ENCODE data around the gene HHLA2.
"Not testable (repeated sequence)": the region's sequence is repeated elsewhere in the genome, so short reads cannot be mapped to it uniquely, and the experiment has no call there.

Gene HHLA2

DNA sequence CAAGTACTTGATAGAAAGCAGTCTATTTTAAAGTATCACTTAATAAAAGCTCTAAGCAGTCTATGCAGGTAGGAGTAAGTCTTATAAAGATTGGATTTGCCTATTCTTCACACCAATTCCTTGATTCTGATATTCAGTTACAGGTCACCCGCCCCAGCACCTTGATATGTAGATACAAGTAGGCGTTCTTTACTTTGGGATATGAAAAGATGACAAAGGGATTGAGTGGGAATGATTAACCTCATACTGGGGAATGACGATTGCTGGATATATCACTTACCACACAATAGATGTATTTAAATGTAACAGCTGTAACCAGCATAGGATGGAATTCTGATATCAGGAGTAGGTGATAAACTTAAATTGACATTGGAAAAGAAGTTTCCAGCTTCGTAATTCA, 47.1 kb downstream of the HHLA2 start:
- DNase-seq (ENCODE audit: low read depth): no peak

DNA sequence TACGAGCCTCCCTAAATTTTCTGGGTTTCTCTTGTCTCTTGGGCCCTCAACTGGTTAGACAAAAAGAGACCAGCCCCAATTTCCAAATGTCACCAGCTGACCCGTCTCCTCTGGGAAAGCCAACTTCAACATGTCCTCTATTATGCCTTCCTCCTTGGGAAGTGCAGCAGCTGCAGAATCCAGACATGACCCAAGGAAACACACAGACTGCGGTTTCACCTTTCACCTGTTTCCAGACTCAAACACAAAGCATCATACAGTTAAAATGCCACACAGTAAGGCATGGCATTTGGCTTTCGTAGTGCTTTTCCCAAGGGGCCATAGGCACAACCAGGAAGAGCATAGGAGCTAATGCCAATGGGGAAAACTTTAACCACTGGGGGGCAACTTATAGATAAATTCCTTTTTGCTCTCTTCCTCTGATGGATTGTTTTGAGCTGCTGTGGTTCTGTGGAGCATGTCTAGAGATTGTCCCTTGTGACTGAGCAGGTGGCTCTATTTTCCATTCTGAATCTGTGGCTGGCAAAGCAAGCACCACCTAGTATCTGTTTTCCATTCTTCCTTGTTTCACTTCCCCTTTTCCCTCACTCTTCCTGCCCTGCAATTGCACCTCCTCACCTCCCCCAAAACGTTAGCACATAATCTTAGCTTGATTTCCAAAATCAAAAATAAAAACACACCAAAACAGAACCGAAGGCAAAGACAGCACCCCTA, 49.3 kb downstream of the HHLA2 start:
- no peak for DNase-seq (ENCODE audit: low read depth)

DNA sequence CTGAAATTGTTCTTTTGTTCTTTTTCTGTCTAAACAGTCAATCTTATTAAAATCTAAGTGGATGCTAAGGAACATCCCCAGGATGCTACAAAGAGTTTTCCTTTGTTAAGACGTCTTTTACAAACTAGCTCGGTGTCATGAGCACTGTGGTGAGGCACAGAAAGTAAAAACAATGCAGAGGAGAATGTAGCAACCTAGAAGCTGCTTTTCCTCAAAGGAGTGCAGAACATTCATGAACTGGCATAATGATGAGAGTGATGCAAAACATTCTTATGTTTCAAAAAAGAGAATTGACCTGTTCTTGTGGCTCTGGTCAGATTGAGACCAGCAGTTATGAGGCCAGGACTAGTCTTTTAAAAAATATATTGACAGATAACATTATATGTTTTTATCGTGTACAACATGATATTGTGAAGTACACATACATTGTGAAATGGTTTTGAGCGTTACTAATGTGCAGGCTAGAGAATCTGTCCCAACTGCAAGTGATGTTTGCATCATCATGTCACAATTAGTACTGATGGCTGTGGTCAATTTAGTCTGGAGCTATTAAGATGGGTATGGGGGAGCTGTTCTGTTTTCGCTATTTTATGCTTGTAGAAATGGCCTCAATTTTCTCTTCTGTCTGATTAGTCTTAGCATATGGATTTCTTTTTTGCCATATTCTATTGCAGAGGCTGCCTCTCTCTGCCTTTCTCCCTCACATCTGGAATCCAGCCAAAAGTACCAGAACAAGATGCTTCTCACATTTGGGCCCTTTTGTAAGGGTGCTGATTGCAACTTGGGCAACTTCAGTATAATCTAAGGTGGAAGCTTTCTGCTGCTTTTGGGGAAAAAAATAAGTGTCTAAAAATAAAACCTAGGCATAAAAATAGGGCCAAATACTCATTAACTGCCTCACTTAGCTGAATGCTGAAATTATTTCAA, 50.2 kb downstream of the HHLA2 start:
- no peak for DNase-seq (ENCODE audit: low read depth)

DNA sequence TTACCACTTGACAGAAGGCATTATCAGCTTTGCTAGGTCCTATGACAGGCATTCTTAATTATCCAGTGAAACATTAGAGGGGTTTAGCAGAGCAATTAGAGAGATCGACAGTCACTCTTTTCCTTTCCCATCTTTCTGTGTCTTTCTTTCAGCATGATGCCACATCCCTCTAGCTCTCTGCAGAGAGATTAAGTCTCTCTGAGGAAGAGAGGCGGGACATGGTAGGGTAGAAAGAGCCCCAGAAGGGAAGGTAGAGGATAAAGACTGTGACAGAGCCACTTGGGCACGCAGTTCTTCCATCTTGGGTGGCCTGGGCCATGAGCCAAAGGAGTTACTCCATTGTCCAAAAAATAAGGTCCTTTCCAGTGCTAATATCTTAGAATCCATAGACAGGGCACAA, 55.8 kb downstream of the HHLA2 start:
- DNase-seq (ENCODE audit: low read depth): no peak

DNA sequence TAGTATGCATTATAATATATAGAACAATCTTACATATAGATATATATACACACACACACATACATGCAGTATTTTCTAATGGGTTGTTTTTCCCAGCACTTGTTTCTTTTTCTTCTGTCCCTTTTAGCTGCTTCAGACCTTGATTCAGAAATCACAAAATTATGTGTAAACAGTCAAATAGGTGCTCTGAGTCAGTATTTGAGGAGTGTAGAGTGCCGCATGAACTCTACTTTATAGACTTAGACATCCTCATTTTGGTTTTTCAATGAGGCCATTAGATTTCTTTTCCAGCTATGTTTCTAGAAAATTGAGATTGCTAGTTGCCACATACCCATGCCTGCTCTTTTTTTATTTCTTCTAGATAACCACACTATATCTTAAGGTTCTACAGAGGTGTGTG, 58.2 kb downstream of the HHLA2 start:
- DNase-seq (ENCODE audit: low read depth): no peak

DNA sequence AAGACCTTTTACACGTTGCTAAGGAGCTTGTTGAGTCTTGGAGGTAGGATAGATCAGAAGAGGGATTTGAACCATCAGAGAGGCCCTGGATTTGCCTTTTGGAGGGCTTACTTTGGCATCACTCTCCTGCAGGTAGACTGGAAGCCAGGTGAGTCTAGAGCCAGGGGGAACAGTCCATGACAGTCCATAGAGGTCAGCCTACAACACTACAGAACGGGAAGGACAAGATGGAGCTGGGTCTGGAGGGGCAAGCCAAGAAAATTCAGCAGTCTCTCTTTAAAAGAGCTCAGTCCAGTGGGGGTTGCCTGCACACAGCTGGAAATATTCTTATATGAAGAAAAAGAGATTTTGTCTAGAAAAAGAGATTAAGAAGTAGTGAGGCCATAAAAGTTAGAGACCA, 60.7 kb downstream of the HHLA2 start:
- DNase-seq (ENCODE audit: low read depth): no peak

DNA sequence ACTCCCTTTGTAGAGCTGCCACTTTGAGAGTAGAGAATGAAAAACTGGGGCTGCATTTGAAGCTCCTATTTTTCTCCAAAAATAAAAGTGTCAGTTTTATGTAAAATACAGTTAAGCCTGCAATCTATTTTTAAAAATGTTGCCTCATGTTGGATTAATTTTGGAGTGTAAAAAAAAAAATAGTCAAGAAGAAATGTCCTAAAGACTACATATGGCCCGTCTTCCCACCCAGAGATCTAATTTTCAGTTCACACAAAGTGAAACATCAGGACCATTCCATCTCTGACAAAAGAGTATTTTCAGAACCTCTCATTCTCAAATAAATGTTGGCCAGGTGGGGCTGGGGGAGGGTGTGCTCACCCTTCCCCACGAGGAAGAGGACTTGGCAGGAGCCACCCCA, 62.7 kb downstream of the HHLA2 start:
- DNase-seq (ENCODE audit: low read depth): no peak

DNA sequence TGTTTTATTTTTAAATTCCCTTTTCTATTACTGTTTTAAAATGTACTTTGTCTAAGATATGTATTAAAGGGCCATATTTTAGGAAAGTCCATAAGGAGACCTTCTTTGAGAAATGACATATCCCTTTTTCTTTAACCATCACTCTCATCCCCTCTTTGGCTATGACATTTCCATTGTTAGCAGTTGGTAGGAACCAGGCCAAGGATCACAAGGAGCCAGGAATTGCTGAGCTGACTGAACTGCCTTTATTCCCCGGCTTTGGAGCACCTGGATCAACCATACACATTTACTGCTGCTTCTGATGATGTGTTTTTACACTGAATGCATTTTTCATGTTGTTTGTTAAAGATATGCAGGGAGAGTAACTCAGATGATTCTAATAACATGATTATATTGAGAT, 79.7 kb downstream of the HHLA2 start:
- DNase-seq (ENCODE audit: low read depth): no peak

DNA sequence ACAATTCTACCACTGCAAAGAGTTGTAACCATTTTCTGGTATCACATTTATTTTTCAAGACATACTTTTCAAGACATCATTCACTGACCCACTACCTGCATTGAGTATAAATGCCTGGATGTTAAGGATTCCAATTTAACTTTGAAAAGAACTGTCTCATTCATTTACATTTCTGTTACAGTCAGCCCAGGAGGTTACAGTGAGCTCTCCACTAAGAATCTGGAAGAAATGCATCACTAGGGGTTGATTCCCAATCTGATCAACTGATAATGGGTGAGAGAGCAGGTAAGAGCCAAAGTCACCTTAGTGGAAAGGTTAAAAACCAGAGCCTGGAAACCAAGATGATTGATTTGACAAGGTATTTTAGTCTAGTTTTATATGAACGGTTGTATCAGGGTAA, 81.0 kb downstream of the HHLA2 start:
- no peak for DNase-seq (ENCODE audit: low read depth)

DNA sequence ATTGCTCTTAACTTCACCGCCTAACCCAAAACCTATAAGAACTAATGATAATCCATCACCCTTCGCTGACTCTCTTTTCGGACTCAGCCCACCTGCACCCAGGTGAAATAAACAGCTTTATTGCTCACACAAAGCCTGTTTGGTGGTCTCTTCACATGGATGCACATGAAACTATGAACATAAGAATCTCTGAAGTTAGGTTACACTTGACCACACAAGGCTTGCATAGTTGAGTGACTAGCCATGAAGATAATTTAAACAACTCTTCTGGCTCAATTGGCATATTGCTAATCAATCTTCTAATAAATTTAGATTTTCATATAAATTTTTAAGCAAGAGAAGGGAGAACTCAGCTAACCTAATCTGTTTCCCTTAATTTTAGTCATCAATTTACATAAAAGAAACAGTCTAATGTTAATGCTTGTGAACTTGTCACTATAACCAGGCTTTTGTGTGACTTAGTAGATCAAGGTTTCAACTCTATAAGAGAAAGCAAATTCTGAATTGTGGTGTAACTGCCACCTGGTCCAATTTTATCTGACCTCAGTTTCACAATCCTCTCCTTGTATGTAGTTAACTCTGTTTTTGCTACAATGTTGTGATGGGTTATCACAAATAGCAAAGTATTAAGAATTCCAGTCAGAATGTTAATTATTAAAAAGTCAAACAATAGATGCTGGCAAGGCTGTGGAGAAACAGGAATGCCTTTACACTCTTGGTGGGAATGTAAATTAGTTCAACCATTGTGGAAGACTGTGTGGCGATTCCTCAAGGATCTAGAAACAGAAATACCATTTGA, 82.0 kb downstream of the HHLA2 start:
- no peak for DNase-seq (ENCODE audit: low read depth)

DNA sequence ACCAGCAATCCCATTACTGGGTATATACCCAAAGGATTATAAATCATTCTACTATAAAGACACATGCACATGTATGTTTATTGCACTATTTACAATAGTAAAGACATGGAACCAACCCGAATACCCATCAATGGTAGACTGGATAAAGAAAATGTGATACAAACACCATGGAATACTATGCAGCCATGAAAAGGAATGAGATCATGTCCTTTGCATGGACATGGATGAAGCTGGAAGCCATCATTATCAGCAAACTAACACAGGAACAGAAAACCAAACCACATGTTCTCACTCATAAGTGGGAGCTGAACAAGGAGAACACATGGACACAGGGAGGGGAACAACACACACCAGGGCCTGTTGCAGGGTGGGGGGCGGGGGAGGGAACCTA, 82.6 kb downstream of the HHLA2 start:
- DNase-seq (ENCODE audit: low read depth): not testable (repeated sequence)

DNA sequence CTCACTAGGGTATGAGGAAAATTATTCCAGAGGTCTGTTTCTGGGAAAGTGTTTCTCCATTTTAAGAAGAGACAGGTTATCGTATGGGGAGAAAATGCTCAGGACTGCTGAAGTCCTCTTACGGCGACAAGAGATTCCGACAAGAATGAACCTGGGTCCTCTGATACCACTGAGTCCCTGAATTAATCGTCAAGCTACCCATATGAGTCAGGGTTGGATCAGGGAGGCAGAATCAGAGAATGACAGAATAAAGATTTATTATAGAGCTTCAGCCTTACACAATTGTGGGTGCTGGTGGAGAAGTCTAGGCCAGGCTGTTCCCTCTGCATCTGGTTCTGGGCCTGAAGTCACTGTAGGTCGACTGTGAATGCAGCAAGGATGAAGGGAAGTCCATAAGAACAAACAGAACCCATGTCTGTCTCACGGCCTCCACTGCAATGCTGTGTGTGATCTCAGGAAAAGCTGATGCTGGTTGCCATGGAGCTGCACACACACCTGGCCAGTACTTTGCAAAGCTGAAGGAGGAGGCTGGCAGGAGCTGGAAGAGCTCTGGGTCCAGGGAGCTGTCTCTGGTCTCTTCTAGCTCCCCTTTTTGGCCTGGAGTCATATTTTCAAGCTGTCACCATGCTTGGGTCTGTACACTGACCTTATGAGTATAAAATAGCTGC, 83.9 kb downstream of the HHLA2 start:
- DNase-seq (ENCODE audit: low read depth): no peak

DNA sequence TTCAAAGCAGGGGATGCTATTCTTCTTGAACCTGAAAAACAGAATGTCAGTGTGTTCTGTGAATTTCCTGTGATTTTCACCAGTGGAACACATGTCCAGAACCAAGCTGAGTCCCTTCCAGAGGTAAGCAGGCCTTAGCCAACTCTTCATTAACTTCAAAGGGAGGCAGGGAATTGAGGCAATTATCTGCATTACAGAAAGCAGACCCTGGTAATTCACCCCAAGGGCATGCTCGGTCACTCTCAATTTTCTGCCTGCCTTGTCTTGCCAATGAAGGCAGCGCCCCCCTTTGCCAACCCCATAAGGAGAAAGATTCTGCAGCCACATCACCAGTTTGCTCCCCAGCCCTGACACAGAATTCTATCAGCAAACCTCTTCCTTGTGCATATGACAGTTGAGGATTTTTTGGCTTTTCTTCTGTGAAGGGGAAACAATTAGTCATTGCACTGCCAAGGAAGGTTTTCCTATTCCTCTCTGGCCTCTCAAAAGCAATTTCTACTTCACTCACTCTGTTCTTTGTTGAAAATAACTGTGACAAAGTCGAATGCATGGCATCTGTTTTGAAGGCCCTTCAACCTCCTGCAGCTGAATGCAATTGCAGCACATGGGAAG, 85.3 kb downstream of the HHLA2 start:
- no peak for DNase-seq (ENCODE audit: low read depth)

DNA sequence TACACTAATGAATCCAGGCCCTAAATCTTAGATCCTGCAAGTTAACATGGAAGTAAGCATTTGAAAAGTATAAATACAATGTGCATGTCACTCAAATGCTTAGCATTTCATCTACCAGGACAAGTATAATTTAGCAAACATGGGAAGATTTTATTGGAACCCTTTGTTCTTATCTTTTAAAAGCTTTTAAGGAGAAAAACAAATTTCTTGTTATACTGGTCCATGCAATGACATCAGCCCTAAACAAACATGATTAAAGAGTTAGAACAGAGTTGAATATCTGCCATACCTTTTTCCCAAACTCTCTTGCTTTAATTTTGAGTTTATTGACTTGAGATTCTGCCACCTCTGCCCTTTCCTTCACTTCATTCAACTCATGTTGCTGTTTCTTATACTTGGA, 87.0 kb downstream of the HHLA2 start:
- DNase-seq (ENCODE audit: low read depth): no peak

DNA sequence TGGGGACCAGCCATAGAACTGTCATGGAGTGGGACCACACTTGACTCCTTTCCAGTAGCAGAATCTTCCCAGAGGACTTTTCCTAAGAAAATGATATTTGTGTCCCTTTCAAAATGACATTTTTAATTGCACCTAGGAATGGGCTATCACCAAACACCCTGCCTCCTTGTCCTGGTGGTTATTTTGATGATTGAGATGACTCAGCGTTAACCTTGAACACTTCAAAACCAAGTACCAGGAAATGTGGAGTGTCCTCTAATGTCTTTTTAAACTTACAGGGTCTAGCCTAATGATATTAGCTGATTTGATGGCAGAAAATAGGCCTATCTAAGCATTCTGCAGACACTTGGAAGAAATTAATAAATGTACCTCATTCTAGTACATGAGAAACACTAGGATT, 90.7 kb downstream of the HHLA2 start:
- no peak for DNase-seq (ENCODE audit: low read depth)

DNA sequence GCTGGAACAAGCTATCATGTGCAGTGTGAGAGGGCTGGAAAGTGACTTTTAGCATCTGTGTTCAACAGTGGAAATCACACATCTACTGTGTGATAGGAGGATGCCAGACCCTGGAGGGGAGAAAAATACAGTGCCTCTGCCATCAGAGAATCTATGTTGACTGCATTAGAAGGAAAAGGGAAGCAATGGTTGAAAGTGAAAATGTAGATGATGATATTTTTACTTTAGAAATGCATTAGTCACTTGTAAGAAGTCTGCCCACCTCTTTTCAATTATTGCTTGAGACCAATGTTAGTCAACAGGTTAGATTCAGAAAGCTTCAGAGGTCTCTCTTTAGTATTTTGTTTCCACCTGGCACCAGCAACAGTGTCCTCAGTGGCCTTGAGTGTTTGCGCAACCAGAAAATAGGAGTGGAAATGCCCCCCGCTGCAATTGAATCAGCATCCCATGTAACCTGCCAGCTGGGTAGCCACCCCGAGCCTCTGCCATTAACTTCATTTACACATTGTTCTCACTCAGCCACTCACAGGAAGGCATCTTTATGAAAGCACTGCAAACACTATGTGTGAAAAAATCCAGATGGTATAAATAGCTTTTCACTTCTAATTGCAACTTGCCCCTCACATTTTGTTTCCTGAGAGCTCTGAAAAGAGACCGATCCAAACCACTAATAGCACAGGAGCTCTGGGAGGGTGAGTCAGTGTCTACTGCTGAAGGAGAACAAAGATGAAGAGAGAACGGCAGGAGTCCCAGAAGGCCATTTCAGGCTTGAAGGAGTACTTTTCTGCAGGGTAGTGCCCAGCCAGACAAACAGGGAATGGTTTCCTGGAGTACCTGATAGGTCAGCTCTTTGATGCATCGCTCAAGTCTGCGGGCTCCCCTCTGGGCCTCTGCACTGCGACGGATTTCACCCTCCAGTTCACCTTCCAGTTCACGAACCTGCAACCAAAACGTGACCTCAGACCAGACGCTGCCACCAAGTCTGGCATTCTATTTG, 92.1 kb downstream of the HHLA2 start:
- no peak for DNase-seq (ENCODE audit: low read depth)

DNA sequence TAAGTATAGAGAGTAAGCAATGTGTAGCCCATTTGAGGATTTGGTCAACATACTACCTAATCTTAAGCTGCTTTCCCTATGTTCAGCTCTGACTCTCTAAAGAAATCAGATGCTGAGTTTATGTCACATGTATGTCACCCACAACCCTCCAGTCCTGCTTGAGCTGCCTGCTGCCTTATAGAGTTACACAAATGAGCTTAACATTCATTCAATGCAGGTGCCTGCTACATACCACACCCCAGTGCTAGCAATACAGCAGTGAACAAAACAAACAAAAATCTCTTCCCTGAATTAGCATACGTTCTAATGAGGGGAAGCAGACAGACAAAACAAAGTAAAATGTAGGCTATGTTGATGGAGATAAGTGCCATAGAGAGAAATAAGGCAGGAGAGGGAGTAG, 93.0 kb downstream of the HHLA2 start:
- no peak for DNase-seq (ENCODE audit: low read depth)

DNA sequence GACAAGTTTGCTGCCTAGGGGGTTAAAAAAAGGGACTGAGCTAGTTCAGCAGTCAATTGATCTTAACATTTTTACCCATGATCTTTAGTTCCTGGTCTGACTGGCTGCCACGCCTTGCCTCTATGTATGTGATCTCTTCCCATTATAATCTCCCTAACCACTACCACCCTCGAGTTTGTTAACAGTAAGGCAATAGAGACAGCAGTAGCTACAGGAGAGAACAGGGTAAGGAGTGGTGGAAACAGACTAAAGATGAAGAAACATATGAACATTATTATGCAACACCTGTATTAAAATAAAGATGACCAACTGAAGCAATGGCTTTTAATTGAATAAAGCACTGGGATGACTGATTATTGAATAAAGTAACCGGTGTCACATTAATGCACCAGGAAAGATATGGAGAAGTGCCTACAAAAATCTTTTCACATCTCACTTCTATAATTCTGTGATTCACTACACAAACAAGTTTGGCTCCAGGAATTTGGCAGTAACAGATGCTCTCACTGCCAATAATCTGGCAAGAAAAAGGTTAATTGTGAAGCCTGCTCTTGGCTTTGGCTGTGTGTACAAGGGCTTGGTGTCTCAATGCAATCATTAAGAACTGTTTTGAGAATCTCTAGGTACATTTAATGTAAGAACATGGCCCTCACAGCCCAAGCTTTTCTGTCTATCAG, 95.7 kb downstream of the HHLA2 start:
- DNase-seq (ENCODE audit: low read depth): no peak

DNA sequence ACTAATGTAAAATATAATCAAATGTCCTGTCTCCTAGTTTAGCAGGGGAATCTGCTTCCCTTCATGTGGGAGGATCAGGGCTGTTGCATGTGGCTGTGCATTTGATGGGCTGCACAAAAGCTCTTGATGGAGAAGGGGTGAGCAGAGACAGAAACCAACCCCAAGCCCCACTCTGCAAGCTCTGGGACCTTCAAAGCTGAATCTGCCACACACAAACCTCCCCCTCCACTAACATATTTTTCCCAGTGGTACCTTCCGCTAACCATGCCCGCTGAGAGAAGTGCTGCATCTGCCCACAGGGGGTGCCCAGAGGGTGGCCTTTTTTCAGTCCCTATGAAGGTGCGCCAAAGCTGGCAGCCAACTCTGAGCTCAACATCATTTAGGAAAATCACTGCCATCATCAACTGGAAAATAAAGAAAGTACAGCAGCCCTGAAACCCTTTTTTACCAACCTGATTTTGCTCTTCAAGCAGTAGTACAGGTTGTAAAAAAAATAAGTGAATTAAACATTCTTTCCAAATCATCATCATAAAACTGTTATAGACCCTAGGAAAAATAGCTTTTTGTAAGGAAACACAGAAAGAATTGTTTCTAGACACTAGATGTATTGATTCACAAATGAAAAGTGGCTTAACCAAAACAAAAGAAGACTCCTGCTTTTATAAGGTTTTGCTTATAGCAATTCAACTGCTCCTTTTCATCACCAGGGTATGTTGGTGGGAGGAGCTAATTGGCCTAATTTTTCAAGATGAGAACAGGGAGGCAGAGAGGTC, 97.0 kb downstream of the HHLA2 start:
- DNase-seq (ENCODE audit: low read depth): no peak

All from stimulated activated CD8-positive, alpha-beta memory T cell treated with anti-CD3 and anti-CD28 coated beads, Interleukin-12 subunit alpha, Interleukin-12 subunit beta, amount 100 ng/mL, for 4 hours (primary cell).